Neuronal stem cell (in vitro differentiated cells): ENCODE results near the gene PEMT.

Experiments used
- DNase-seq: peaks from one replicate; pipeline ENCODE4 v3.0.0-alpha.2; 2013; ENCODE audit warnings: low spot score
- H2AFZ ChIP-seq: one replicate; pipeline ENCODE4 v1.6.1; 2013; ENCODE audit warnings: mild to moderate bottlenecking, low read length, inconsistent platforms
- H2AK5ac ChIP-seq: 2 replicates; pipeline ENCODE4 v1.6.1; 2013; ENCODE audit warnings: low read depth, mild to moderate bottlenecking, inconsistent platforms, low read length, moderate library complexity, mixed read lengths
- H2BK120ac ChIP-seq: 2 replicates; pipeline ENCODE4 v1.6.1; 2013; ENCODE audit warnings: low read depth, mild to moderate bottlenecking, inconsistent platforms, low read length, moderate library complexity, mixed read lengths
- H2BK12ac ChIP-seq: one replicate; pipeline ENCODE4 v1.6.1; 2013; ENCODE audit warnings: low read length, inconsistent platforms
- H2BK15ac ChIP-seq: 2 replicates; pipeline ENCODE4 v1.6.1; 2013; ENCODE audit warnings: mild to moderate bottlenecking, low read length, inconsistent platforms, mixed read lengths
- H2BK5ac ChIP-seq: one replicate; pipeline ENCODE4 v1.6.1; 2013; ENCODE audit warnings: inconsistent platforms, mild to moderate bottlenecking, low read length, moderate library complexity
- H3K14ac ChIP-seq: one replicate; pipeline ENCODE4 v1.6.1; 2013; ENCODE audit warnings: low read length, inconsistent platforms
- H3K18ac ChIP-seq: 2 replicates; pipeline ENCODE4 v1.6.1; 2013; ENCODE audit warnings: low read length, inconsistent platforms
- H3K23ac ChIP-seq: 2 replicates; pipeline ENCODE4 v1.6.1; 2013; ENCODE audit warnings: low read depth, mild to moderate bottlenecking, mixed read lengths, low read length, inconsistent platforms; ENCODE audit not compliant: poor library complexity
- H3K27ac ChIP-seq: replicated peaks from 3 replicates; pipeline ENCODE4 v1.5.1; 2013; ENCODE audit warnings: low read length, inconsistent platforms
- H3K27me3 ChIP-seq, 3 experiments: 2 replicates each; pipeline ENCODE4 v1.6.1; 2013; ENCODE audit warnings: low read length in 3 of 3, mild to moderate bottlenecking in 2 of 3, inconsistent platforms in 1 of 3, low read depth in 1 of 3, mixed read lengths in 1 of 3, moderate library complexity in 1 of 3; ENCODE audit not compliant: control insufficient read depth in 3 of 3, insufficient read depth in 3 of 3
- H3K36me3 ChIP-seq, 2 donors: replicated peaks in 1 of 2; 2 replicates each; pipeline ENCODE4 v1.6.1; 2013; ENCODE audit warnings: low read length in 2 of 2; ENCODE audit not compliant: control insufficient read depth in 2 of 2, insufficient read depth in 2 of 2
- H3K4ac ChIP-seq: 2 replicates; pipeline ENCODE4 v1.6.1; 2013; ENCODE audit warnings: inconsistent platforms, mild to moderate bottlenecking, low read length, moderate library complexity
- H3K4me1 ChIP-seq, 2 donors: 1 replicate in 1 of 2; 2 replicates in 1 of 2; pipeline ENCODE4 v1.6.1; 2013; ENCODE audit warnings: low read length in 2 of 2, low read depth in 1 of 2; ENCODE audit not compliant: control insufficient read depth in 2 of 2, insufficient read depth in 1 of 2
- H3K4me2 ChIP-seq: one replicate; pipeline ENCODE4 v1.6.1; 2013; ENCODE audit warnings: mild to moderate bottlenecking, low read length, inconsistent platforms; ENCODE audit not compliant: insufficient read depth, poor library complexity, severe bottlenecking
- H3K4me3 ChIP-seq, 2 donors: 2 replicates each; pipeline ENCODE4 v1.5.1; 2013; ENCODE audit warnings: low read length in 2 of 2, mild to moderate bottlenecking in 2 of 2, inconsistent platforms in 1 of 2, moderate library complexity in 1 of 2
- H3K79me1 ChIP-seq: one replicate; pipeline ENCODE4 v1.6.1; 2013; ENCODE audit warnings: low read depth, mild to moderate bottlenecking, inconsistent platforms, low read length, moderate library complexity
- H3K9ac ChIP-seq: one replicate; pipeline ENCODE4 v1.6.1; 2013; ENCODE audit warnings: mild to moderate bottlenecking, low read depth, low read length, inconsistent platforms; ENCODE audit not compliant: poor library complexity
- H3K9me3 ChIP-seq, 2 donors: replicated peaks in 1 of 2; 2 replicates each; pipeline versions ENCODE3 to v1.6.1; 2013; ENCODE audit warnings: low read length in 2 of 2, mild to moderate bottlenecking in 2 of 2, inconsistent platforms in 1 of 2, low read depth in 1 of 2, mixed read lengths in 1 of 2, moderate library complexity in 1 of 2; ENCODE audit not compliant: control insufficient read depth in 2 of 2, insufficient read depth in 1 of 2
- H4K8ac ChIP-seq: one replicate; pipeline ENCODE4 v1.6.1; 2013; ENCODE audit warnings: low read depth, mild to moderate bottlenecking, inconsistent platforms, low read length, moderate library complexity
- H4K91ac ChIP-seq: one replicate; pipeline ENCODE4 v1.6.1; 2013; ENCODE audit warnings: low read length, low read depth, mild to moderate bottlenecking, inconsistent platforms; ENCODE audit not compliant: poor library complexity
- WGBS, 2 donors: extraction: QIAGEN DNeasy Blood & Tissue Kit; methylation state at CpG; one replicate each; pipeline ENCODE4 v1.1.7; 2013; ENCODE audit warnings: missing lambda C conversion rate in 2 of 2, mixed read lengths in 1 of 2; ENCODE audit not compliant: insufficient read length in 2 of 2, insufficient replicate concordance in 1 of 2; ENCODE audit errors: extremely low coverage in 2 of 2; 5-methylcytosine and 5-hydroxymethylcytosine counted together

The PEMT gene

GRCh38 chr17:17554266-17554665 lies 37.2 kb downstream of the PEMT start:
- Histone ChIP-seq H4K91ac (no peak overlapping the region), H3K23ac (peak overlapping the region; percentile 45), H3K4me3 (no peak overlapping the region), H2BK12ac (no peak overlapping the region), H2BK15ac (no peak overlapping the region), H3K4ac (no peak overlapping the region), H3K18ac (peak overlapping the region; percentile 49), H3K4me2 (no peak overlapping the region), H2BK5ac (no peak overlapping the region), H3K79me1 (no peaks in the 10 kb centered on the region), H3K9me3 (no peaks in the 10 kb centered on the region), H3K4me1 (peaks cover 10% of the 10 kb centered on the region in 2 donors), H2BK120ac (no peak overlapping the region), H4K8ac (no peak overlapping the region), H2AFZ (no peak overlapping the region), H2AK5ac (no peak overlapping the region), H3K14ac (no peak overlapping the region), H3K9ac (peak overlapping the region; percentile 65), H3K27me3 (no peaks in the 10 kb centered on the region), H3K36me3 (no peaks in the 10 kb centered on the region), H3K27ac (no peak overlapping the region)
- no CpG with 5 or more reads among the region's 17 CpGs for WGBS, 2 donors
- DNase-seq, result no peak

- no peak overlapping the region for H3K4ac ChIP-seq
- peak overlapping the region; percentile 28 for H3K23ac ChIP-seq
- no peak overlapping the region for H4K91ac ChIP-seq
- no peak overlapping the region for H2AFZ ChIP-seq
- no peak overlapping the region for H2BK5ac ChIP-seq
- H3K4me3 ChIP-seq, result no peak overlapping the region
- no peaks in the 10 kb centered on the region for H3K27me3 ChIP-seq
- H3K18ac ChIP-seq, result peak overlapping the region; percentile 49
- no peak overlapping the region for H3K4me2 ChIP-seq
- WGBS, 2 donors, result no CpG with 5 or more reads among the region's 30 CpGs
- H2BK15ac ChIP-seq, result peak overlapping the region; percentile 47
- H3K79me1 ChIP-seq, result no peaks in the 10 kb centered on the region
- H3K4me1 ChIP-seq, result peaks cover 10% of the 10 kb centered on the region in 2 donors
- H3K27ac ChIP-seq, result no peak overlapping the region
- H2AK5ac ChIP-seq, result peak overlapping the region; percentile 32
- H2BK12ac ChIP-seq, result no peak overlapping the region
- no peaks in the 10 kb centered on the region for H3K9me3 ChIP-seq
- H2BK120ac ChIP-seq, result no peak overlapping the region
- H3K14ac ChIP-seq, result no peak overlapping the region
- H3K36me3 ChIP-seq, result no peaks in the 10 kb centered on the region
- no peak for DNase-seq
- H3K9ac ChIP-seq, result peak overlapping the region; percentile 66
- H4K8ac ChIP-seq, result no peak overlapping the region
These were observed 38.0 kb downstream of the PEMT start for GRCh38 chr17:17553217-17554195.

DNA sequence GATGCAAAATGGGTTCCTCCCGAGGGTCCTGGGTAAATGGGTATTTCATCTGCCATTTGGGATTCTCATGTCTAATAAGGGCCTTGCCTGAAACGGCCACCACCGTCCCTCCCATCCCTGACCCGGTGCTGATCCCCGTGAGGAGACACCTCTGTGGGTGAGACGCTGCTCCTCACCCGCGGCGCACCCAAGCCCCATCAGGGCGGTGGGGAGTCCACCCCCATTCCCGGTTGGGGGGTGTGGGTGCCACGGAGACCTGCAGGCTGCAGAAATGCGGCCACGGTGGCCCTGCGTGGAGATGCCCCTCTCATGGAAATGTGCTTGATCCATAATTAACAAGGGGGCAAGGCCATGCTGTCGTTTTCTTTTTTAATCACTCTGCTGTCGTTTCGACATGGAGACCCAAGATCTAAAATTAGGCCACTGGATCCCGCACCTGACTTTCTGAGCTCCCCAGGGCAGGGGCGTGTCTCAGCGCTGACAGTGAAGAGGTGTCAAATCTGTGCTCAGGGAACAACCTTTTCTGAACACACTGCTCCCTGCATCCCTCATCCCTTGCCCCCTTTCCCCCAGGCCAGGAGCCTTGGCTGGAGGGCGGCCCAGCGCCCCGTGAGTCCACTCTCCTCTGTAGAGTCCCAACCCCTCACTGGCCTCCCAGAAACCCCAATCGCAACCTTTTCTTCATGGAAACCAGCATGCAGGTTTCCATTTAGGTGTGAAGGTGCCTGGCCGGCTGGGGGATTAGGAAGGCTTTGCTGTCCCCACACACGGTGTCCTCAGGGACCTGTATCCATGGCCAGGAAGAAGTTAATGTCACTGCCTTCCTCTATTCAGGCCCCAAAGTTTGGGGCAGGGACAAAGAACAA lies 38.9 kb downstream of the PEMT start:
- Histone ChIP-seq H3K4ac (no peak overlapping the region), H2BK5ac (no peak overlapping the region), H3K79me1 (no peaks in the 10 kb centered on the region), H3K9ac (no peak overlapping the region), H3K27me3 (no peaks in the 10 kb centered on the region), H3K4me3 (no peak overlapping the region), H3K14ac (no peak overlapping the region), H3K23ac (no peak overlapping the region), H2AK5ac (peak overlapping the region; percentile 89), H3K36me3 (no peaks in the 10 kb centered on the region), H2BK12ac (no peak overlapping the region), H3K27ac (no peak overlapping the region), H2BK120ac (no peak overlapping the region), H4K8ac (no peak overlapping the region), H3K4me2 (no peak overlapping the region), H4K91ac (no peak overlapping the region), H2AFZ (no peak overlapping the region), H3K4me1 (peaks cover 10% of the 10 kb centered on the region in 2 donors), H2BK15ac (no peak overlapping the region), H3K9me3 (no peaks in the 10 kb centered on the region), H3K18ac (peak overlapping the region; percentile 51)
- no CpG with 5 or more reads among the region's 27 CpGs for WGBS, 2 donors
- DNase-seq, result no peak

GRCh38 chr17:17551361-17551760 lies 40.1 kb downstream of the PEMT start:
- Histone ChIP-seq H2BK120ac (no peak overlapping the region), H3K4me3 (no peak overlapping the region), H4K91ac (no peak overlapping the region), H3K18ac (peak overlapping the region; percentile 31), H3K79me1 (no peaks in the 10 kb centered on the region), H2BK12ac (no peak overlapping the region), H3K9me3 (no peaks in the 10 kb centered on the region), H2BK5ac (no peak overlapping the region), H3K4ac (no peak overlapping the region), H4K8ac (no peak overlapping the region), H2BK15ac (no peak overlapping the region), H3K4me1 (peaks cover 8 to 10% of the 10 kb centered on the region in 2 donors), H2AK5ac (no peak overlapping the region), H3K9ac (no peak overlapping the region), H3K27ac (peak overlapping the region; percentile 45), H3K36me3 (no peaks in the 10 kb centered on the region), H3K14ac (no peak overlapping the region), H3K4me2 (no peak overlapping the region), H3K23ac (peak overlapping the region; percentile 23), H2AFZ (peak overlapping the region; percentile 71), H3K27me3 (no peaks in the 10 kb centered on the region)
- DNase-seq, result peak; percentile 41
- no CpG with 5 or more reads among the region's 11 CpGs for WGBS, 2 donors
